ENCODE results near the gene PRPF19.

PRPF19 gene

GRCh38 chr11:60906132-60906972 lies at the start of gene PRPF19:
Gene PRPF19 (minus strand): TSS chr11:60906585. CDS start chr11:60906382, 203 bp downstream.
- DNase-seq, result peak; percentile 99

GRCh38 chr11:60955571-60955970 lies 49.2 kb upstream of the PRPF19 start:
- no peak for DNase-seq

DNA sequence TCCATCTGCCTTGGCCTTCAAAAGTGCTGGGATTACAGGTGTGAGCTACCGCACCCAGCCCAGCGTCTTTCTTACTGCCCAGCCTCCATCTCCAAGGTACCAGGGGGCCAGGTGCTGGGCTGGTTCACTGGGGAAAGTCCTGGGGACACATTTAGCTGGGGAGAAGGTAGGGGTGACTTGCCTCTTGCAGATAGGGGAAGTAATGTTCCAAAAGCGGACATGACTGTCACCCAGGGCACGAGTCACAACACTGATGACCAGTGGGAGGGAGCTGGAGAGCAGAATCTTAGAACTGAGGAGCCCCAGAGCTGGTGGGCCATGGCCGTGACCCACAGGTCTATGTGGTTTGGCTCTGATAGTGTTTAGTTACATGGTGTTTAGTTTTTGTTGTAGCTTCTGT lies 48.0 kb upstream of the PRPF19 start:
- no peak for DNase-seq

DNA sequence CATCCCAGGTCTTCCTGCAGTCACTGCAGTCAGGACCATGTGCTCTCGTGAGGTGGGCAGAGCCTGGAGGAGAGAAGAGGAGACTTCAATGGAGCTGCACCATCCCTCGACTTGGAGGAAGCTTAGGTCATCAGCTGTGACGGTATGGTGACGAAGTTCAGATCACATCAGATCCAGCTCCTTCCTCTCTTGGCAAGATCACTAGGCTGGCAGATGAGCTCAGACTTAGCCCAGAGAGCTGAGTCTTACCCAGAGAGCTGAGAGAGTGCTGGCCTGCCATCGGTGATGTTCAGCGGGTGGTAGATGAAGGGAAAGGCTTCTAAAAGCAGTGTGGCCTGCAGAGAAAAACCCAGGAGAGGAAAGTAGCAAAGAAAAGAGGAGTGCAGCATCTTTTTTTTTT lies 47.4 kb upstream of the PRPF19 start:
- DNase-seq, result no peak

GRCh38 chr11:60952742-60953170 lies 46.4 kb upstream of the PRPF19 start:
- DNase-seq, result no peak

- DNase-seq, result peak in 1 of 2 donors; percentile 29
Measured at GRCh38 chr11:60951904-60952741, 45.7 kb upstream of the PRPF19 start, which contains the start of gene SLC15A3. Gene SLC15A3 (minus strand): TSS chr11:60952176. CDS start chr11:60951551, 625 bp downstream.

GRCh38 chr11:60951606-60951903 lies 45.2 kb upstream of the PRPF19 start:
- no peak for DNase-seq

DNA sequence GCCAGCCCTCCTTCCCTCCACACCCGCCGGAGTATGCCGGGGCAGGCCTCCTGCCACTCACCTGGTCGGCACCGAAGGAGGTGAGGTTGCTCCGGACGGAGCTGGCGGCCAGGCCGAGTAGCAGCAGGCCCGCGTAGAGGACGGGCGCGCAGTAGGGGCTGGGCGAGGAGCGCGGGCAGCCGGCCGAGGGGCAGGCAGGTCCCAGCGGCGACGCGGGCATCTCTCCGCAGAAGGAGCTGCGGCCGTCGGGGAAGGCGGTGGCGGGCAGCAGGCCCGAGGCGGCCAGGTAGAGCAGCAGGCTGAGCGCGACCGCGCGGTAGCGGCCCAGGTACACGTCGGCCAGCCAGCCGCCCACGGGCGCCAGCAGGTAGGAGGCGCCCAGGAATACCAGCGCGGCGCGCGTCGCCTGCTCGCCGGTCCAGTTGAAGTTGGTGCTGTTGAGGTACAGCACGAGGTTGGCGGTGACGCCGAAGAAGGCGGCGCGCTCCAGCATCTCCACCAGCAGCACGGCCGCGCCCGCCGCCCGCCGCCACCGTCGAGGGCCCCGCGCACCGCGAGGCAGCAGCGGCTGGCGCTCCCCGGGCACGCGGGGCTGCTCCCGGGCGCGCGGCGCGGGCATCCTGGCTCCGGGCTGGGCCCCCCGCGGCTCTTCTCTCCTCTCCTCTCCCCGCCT lies 44.7 kb upstream of the PRPF19 start:
- peak; percentile 37 to 43 for DNase-seq

GRCh38 chr11:60950024-60950423 lies 43.6 kb upstream of the PRPF19 start:
- DNase-seq, result no peak

GRCh38 chr11:60948250-60948649 lies 41.9 kb upstream of the PRPF19 start:
- no peak for DNase-seq

DNA sequence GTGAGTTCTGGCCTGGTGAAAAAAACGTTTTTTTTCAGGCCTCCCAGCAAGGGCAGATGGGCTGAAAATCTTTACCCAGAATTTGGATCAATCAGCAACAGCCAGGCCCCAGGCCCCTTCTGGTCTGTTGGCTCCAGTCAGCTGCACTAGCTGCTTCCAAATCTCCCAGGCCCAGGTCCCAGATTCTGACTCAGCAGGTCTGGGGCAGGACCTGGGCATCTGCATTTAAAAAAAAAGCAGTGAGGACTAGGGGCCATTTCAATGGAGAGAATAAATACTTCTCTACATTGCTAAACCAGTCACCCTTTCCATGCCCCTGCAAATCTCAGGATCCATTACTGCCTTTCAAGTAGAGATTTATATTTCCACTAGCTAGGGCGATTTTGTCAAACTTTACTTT lies 41.3 kb upstream of the PRPF19 start:
- DNase-seq, result no peak

- no peak for DNase-seq
Measured at GRCh38 chr11:60946601-60947264, 40.3 kb upstream of the PRPF19 start.

DNA sequence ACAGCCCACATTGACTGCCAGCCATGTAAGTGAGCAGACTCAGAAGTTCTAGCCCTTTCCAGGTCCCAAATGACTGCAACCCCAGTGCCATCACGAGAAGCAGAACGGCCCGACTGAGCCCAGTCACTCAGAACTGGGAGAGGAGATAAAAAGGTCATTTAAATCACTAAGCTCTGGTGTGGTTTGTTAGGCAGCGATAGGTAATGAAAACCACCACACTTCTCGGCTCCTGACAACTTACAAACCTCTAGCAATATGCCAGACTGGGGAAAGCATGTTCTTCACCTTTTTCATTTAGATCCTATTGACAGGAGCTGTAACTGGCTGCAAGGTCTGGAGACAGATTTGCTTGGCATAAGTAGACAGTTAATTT lies 38.9 kb upstream of the PRPF19 start:
- no peak for DNase-seq

GRCh38 chr11:60944490-60945294 lies 38.3 kb upstream of the PRPF19 start:
- DNase-seq, result no peak

- no peak for DNase-seq
Measured at GRCh38 chr11:60942970-60943565, 36.7 kb upstream of the PRPF19 start.

DNA sequence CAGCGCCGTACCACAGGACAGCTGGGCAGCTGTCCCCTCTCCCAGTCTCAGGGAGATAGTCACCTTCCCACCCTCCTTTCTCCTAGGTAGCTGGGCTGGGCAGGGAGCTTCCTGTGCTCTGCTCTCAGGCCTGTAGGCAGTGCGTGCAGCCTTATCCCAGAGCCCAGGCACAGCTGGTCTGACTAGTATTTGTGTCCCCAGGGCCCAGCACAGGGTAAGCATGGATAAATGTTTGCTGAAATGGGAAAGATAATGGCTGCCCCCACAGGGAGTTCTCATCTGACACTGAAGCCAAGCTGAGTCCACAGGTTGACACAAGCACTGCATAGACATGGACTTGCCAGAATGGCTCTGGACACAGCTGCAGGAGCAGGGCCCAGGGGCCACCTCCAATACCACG lies 35.8 kb upstream of the PRPF19 start:
- no peak for DNase-seq

DNA sequence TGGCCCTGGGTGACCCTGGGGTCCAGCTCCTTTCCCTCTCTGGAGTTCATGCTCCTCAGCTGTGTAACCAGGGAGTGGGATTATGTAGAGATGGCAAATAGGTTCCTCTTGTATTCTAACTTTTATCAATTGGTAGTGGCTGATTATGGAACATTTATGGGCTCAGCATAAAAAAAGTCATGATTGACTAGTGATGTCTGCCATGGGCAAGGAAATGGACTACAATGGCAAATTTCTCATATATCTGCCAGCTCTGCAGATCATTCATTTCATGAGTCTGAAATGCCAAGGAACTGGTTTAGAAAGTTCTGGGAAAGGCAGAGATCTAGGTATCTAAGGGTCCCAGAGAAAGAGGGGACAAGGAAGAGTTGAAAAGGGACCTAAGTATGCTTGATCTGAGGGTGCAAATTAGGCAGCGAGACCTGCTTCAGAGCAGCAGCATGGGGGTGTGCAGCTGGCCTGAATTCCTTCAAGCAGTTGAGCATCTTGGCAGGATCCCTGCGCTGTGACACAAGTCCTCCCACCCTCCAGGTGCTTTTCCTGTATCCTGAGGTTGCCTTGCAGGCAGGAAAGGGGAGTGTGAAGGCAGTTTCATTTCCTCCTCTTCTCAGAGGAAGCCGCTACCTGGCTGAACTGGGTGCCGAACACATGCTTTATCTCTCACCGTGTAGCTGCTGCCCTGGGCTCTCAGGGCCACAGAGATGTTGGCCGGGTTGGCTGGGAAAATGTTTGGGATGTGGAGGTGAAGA lies 35.2 kb upstream of the PRPF19 start:
- no peak for DNase-seq

DNA sequence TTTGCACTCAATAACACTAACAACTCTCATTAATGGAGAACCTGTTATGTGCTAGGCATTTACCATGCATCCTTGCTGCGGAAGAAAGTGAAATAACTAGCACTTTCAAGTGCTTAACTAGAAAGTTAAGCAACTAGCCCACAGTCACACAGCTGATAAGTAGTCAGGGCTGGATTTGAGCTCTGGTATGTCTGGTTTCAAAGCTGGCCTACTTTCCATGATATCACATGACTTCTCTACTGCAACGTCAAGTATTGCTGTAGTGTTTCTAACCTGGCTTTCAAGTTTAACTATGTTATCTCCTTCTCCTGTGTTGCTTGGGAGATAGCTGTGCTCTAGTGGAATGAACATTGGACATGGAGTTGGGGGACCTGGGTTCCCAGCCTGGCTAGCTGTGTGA lies 33.5 kb upstream of the PRPF19 start:
- DNase-seq, result no peak

DNA sequence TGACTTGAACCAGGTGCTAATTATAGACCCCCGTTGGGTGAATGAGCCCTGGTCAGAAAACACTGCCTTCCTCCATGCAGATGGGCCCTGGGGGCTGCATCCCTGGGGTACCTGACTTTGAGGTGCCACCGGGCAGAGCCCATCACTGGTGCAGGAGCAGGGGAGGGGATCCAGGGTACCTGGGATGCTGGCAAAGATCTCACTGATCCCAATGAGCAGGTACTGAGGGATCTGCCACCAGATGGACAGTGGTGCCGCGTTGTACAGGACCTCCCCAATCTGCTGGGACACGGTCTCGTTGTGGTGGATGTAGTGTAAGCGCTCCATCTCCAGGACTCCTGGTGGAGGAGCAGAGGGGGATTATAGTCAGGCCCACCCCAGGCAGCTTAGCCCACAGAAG lies 32.9 kb upstream of the PRPF19 start:
- DNase-seq, result no peak

DNA sequence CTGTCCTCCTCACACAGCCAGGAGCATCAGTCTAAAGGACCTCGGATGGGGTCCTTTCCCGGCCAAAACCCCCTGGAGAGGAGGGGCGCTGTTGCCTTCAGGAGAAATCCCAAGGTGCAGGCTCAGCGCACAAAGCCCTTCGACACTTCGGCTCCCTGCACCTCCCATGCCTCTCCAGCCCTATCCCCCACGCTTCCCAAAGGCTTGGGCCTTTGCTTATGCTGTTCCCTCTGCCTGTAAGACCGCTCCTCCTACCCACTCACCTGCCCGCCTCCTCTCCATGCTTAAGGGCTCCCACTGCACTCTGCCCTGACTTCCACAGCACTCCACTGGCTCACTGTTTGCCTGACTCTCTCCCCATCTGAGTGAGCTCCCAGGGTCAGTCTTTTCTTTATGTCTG lies 32.1 kb upstream of the PRPF19 start:
- DNase-seq, result no peak

GRCh38 chr11:60937811-60938210 lies 31.4 kb upstream of the PRPF19 start:
- no peak for DNase-seq
